Activated CD4-positive, alpha-beta T cell treated with anti-CD3 and anti-CD28 coated beads for 36 hours (primary cell): Measurements from ENCODE around the gene REG1A. TPM values are rescaled to one million over a fixed set of nuclear protein-coding genes. Genes with fewer than 3 reads are reported as not detected.

Experiments
- ATAC-seq: fragments of 200-7000 bp; cut with Tn5 transposase; one replicate; pipeline ENCODE4 v1.10.0; 2021; ENCODE audit warnings: mild to moderate bottlenecking, moderate library complexity
- CTCF ChIA-PET: fragments of 350-600 bp; sonication (Branson Sonifier 250); formaldehyde crosslinking; loops from one replicate; lab custom pipeline; 2021; ENCODE audit warnings: antibody characterized with exemption; lab: Charles Lee
- POLR2A ChIA-PET: fragments of 350-600 bp; sonication (Branson Sonifier 250); formaldehyde crosslinking; loops from one replicate; lab custom pipeline; 2021; ENCODE audit warnings: antibody characterized with exemption, inconsistent platforms; lab: Charles Lee
- DNase-seq: peaks from one replicate; pipeline ENCODE4 v3.0.0-alpha.2; 2020
- H3K27ac Mint-ChIP-seq: one replicate; pipeline ENCODE4 v1.8.0; 2021; ENCODE audit warnings: mixed read lengths
- H3K27me3 Mint-ChIP-seq: one replicate; pipeline ENCODE4 v1.8.0; 2021; ENCODE audit warnings: mixed read lengths
- H3K36me3 Mint-ChIP-seq: one replicate; pipeline ENCODE4 v1.8.0; 2021; ENCODE audit warnings: low read depth, mixed read lengths
- H3K4me1 Mint-ChIP-seq: one replicate; pipeline ENCODE4 v1.8.0; 2021; ENCODE audit warnings: mixed read lengths
- H3K4me3 Mint-ChIP-seq: one replicate; pipeline ENCODE4 v1.8.0; 2021; ENCODE audit warnings: mild to moderate bottlenecking, moderate library complexity, mixed read lengths
- H3K9me3 Mint-ChIP-seq: one replicate; pipeline ENCODE4 v1.8.0; 2021; ENCODE audit warnings: low read depth, mixed read lengths
- intact Hi-C, 2 experiments: fragments of 100-400 bp; cut with DNase I in 1 of 2; cut with micrococcal nuclease in 1 of 2; formaldehyde crosslinking; loops; one replicate each; pipeline versions ENCODE4 v1.14.2 to v1.15.1; 2022 to 2024; cut with DNase I, micrococcal nuclease
- total RNA-seq, 2 experiments: library from RNA; stranded (reverse); gene quantifications; one replicate each; pipeline ENCODE4 v1.2.3, GENCODE V29; 2021

Gene REG1A
- total RNA-seq: not detected

DNA sequence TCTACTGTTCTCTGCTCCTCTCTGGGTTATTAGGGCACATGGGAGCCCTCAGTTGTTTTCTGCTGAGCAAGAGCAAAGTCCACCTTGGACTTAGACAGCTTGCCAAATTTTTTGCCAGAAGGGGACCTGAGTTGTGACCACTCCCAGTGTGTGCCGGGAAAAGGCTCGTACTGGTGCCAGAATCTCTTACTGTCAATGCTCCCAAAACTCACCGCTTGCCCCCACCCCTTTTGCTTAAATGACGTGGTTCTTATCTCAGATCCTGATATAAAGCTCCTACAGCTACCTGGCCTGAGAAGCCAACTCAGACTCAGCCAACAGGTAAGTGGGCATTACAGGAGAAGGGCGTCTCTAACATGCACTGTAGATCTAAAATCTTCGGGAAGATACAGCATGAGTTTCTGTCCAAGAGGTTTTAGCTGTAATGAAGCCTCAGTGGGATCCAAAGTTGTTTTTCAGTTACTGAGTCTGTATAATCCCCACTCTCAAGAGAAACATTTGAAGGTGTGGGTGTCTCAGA is at the start of gene REG1A:
REG1A (plus strand) TSS at position 295 of the 520 bp plus-strand sequence. CDS start 374 bp downstream, outside the sequence.
- peaks cover 5% of the 10 kb centered on the region for H3K9me3 Mint-ChIP-seq
- H3K4me1 Mint-ChIP-seq: no peaks in the 10 kb centered on the region
- no peaks in the 10 kb centered on the region for H3K27me3 Mint-ChIP-seq
- ChIA-PET POLR2A (no interaction called here), CTCF (no interaction called here)
- H3K36me3 Mint-ChIP-seq: no peaks in the 10 kb centered on the region
- no peak within 1 kb of the TSS for H3K27ac Mint-ChIP-seq
- H3K4me3 Mint-ChIP-seq: no peak within 1 kb of the TSS
- DNase-seq (no peak), ATAC-seq (no peak)
- intact Hi-C loops: no loop called here

- Mint-ChIP-seq H3K4me3 (no peak overlapping the region), H3K27me3 (no peaks in the 10 kb centered on the region), H3K4me1 (no peaks in the 10 kb centered on the region), H3K36me3 (no peaks in the 10 kb centered on the region), H3K9me3 (peaks cover 14% of the 10 kb centered on the region), H3K27ac (no peak overlapping the region)
- ChIA-PET CTCF (no interaction called here), POLR2A (no interaction called here)
- DNase-seq: no peak
- intact Hi-C loops: no loop called here
- ATAC-seq: no peak
Measured at GRCh38 chr2:79071078-79071477, 49.2 kb upstream of the REG1A start.

- H3K9me3 Mint-ChIP-seq: peaks cover 16% of the 10 kb centered on the region
- no peaks in the 10 kb centered on the region for H3K36me3 Mint-ChIP-seq
- no peaks in the 10 kb centered on the region for H3K4me1 Mint-ChIP-seq
- intact Hi-C loops: no loop called here
- ATAC-seq: no peak
- DNase-seq: no peak
- H3K27ac Mint-ChIP-seq: no peak overlapping the region
- H3K4me3 Mint-ChIP-seq: no peak overlapping the region
- H3K27me3 Mint-ChIP-seq: no peaks in the 10 kb centered on the region
- ChIA-PET CTCF (no interaction called here), POLR2A (no interaction called here)
Measured at GRCh38 chr2:79082987-79083386, 37.3 kb upstream of the REG1A start.

GRCh38 chr2:79083597-79084251 is 36.6 kb upstream of the REG1A start:
- ChIA-PET POLR2A (no interaction called here), CTCF (no interaction called here)
- no peaks in the 10 kb centered on the region for H3K4me1 Mint-ChIP-seq
- intact Hi-C loops: no loop called here
- ATAC-seq (no peak), DNase-seq (no peak)
- H3K9me3 Mint-ChIP-seq: peaks cover 16% of the 10 kb centered on the region
- H3K4me3 Mint-ChIP-seq: no peak overlapping the region
- no peaks in the 10 kb centered on the region for H3K27me3 Mint-ChIP-seq
- H3K36me3 Mint-ChIP-seq: no peaks in the 10 kb centered on the region
- no peak overlapping the region for H3K27ac Mint-ChIP-seq

- DNase-seq (no peak), ATAC-seq (no peak)
- ChIA-PET CTCF (no interaction called here), POLR2A (no interaction called here)
- intact Hi-C loops: no loop called here
- peaks cover 14% of the 10 kb centered on the region for H3K9me3 Mint-ChIP-seq
- H3K27me3 Mint-ChIP-seq: no peaks in the 10 kb centered on the region
- no peak overlapping the region for H3K27ac Mint-ChIP-seq
- no peaks in the 10 kb centered on the region for H3K4me1 Mint-ChIP-seq
- H3K4me3 Mint-ChIP-seq: no peak overlapping the region
- no peaks in the 10 kb centered on the region for H3K36me3 Mint-ChIP-seq
Measured at GRCh38 chr2:79084495-79085135, 35.7 kb upstream of the REG1A start.

DNA sequence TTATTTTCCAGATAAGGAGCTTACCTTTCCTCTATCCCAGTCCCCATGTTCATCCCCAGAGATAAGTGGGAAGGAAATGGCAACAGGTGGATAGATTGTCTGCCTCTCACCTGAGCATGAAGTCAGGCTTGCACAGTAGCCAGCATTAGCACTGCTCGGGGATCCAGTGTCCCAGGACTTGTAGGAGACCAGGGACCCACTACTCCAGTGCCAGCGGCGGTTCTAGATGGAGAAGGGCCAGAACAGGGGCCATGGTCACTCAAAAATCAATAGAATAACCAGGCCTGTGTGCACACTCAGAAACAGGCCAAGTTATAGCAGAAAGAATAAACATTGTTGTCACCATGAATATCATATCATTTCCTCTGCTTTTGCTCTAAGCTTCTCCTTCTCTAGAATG is 34.9 kb upstream of the REG1A start:
- ATAC-seq (no peak), DNase-seq (no peak)
- H3K36me3 Mint-ChIP-seq: no peaks in the 10 kb centered on the region
- H3K4me1 Mint-ChIP-seq: no peaks in the 10 kb centered on the region
- POLR2A ChIA-PET: no interaction called here
- H3K27me3 Mint-ChIP-seq: no peaks in the 10 kb centered on the region
- peaks cover 14% of the 10 kb centered on the region for H3K9me3 Mint-ChIP-seq
- intact Hi-C loops: no loop called here
- CTCF ChIA-PET: no interaction called here
- no peak overlapping the region for H3K27ac Mint-ChIP-seq
- H3K4me3 Mint-ChIP-seq: no peak overlapping the region

DNA sequence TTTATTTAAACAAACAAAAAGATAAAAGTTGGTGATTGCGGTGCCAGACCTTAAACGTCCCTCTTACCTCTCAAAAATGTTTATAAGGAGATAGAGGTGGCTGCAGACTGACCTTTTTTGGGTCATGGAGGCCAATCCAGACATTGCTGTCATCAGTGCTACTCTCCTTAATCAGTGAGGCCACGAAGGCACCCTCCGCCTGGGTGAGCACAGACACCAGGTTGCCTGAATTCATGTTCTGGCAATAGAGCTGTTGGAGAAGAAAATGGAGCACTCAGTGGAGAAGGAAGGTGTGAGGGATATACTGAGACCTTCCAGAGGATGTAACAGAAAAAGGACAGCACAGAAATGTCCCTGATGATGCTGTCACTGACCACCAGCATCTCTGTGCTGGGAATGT is 34.0 kb upstream of the REG1A start:
- no peak overlapping the region for H3K27ac Mint-ChIP-seq
- no peak for DNase-seq
- H3K4me3 Mint-ChIP-seq: no peak overlapping the region
- intact Hi-C loops: no loop called here
- no peaks in the 10 kb centered on the region for H3K36me3 Mint-ChIP-seq
- CTCF ChIA-PET: no interaction called here
- H3K9me3 Mint-ChIP-seq: peaks cover 7% of the 10 kb centered on the region
- ATAC-seq: no peak
- no peaks in the 10 kb centered on the region for H3K4me1 Mint-ChIP-seq
- POLR2A ChIA-PET: no interaction called here
- no peaks in the 10 kb centered on the region for H3K27me3 Mint-ChIP-seq

- ChIA-PET POLR2A (no interaction called here), CTCF (no interaction called here)
- Mint-ChIP-seq H3K27me3 (no peaks in the 10 kb centered on the region), H3K4me3 (no peak within 1 kb of the TSS), H3K27ac (no peak within 1 kb of the TSS), H3K4me1 (no peaks in the 10 kb centered on the region), H3K9me3 (no peaks in the 10 kb centered on the region), H3K36me3 (no peaks in the 10 kb centered on the region)
- ATAC-seq: no peak
- intact Hi-C loops: no loop called here
- DNase-seq: no peak
Measured at GRCh38 chr2:79087785-79088364, 32.4 kb upstream of the REG1A start, which contains the start of gene REG1B. REG1B (minus strand) TSS chr2:79087993; CDS start chr2:79087612, 381 bp downstream.

DNA sequence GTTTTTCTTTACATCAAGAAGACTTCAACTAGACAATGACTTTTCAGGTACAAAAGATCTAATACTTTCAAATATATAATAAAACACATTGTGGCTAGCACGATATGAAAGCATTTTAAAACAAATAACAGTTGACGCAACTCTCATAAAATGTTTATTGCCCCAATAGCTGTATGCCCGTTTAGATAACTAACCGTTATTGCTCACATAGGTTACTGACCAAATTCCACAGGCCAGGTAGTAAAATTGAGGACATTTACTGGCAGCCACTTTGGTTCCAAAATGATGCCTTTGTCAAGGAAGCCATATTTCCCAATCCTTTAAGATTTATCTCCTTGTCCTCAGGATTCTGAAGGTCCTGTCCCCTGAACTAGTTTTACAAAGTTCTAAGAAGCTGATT is 29.6 kb upstream of the REG1A start:
- DNase-seq (no peak), ATAC-seq (no peak)
- Mint-ChIP-seq H3K4me3 (no peak overlapping the region), H3K27me3 (no peaks in the 10 kb centered on the region), H3K9me3 (no peaks in the 10 kb centered on the region), H3K36me3 (no peaks in the 10 kb centered on the region), H3K4me1 (no peaks in the 10 kb centered on the region), H3K27ac (no peak overlapping the region)
- intact Hi-C loops: no loop called here
- ChIA-PET POLR2A (no interaction called here), CTCF (no interaction called here)

DNA sequence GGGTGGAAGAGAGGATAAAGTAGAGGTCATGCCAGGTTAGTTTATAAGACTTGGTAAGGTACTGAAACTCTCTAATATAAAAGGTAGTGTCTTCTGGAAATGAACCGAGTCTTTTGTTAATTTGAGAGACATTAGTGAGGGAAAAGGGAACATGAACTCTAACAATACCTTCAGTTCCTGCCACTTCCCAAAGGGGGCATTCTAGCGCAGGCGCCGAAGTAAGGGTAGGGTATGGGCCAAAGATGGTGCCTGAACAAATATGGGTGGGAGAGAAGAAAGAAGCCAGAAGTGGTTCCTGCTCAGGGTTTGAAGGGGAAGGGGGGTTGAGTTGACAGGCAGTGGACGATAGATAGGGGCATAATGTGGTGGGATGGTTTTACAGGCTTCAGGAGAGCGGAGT is 22.4 kb upstream of the REG1A start:
- no peak overlapping the region for H3K27ac Mint-ChIP-seq
- no peaks in the 10 kb centered on the region for H3K36me3 Mint-ChIP-seq
- CTCF ChIA-PET: no interaction called here
- H3K4me1 Mint-ChIP-seq: no peaks in the 10 kb centered on the region
- ATAC-seq: no peak
- POLR2A ChIA-PET: no interaction called here
- no peaks in the 10 kb centered on the region for H3K27me3 Mint-ChIP-seq
- no peak overlapping the region for H3K4me3 Mint-ChIP-seq
- intact Hi-C loops: no loop called here
- H3K9me3 Mint-ChIP-seq: peaks cover 10% of the 10 kb centered on the region
- DNase-seq: no peak

DNA sequence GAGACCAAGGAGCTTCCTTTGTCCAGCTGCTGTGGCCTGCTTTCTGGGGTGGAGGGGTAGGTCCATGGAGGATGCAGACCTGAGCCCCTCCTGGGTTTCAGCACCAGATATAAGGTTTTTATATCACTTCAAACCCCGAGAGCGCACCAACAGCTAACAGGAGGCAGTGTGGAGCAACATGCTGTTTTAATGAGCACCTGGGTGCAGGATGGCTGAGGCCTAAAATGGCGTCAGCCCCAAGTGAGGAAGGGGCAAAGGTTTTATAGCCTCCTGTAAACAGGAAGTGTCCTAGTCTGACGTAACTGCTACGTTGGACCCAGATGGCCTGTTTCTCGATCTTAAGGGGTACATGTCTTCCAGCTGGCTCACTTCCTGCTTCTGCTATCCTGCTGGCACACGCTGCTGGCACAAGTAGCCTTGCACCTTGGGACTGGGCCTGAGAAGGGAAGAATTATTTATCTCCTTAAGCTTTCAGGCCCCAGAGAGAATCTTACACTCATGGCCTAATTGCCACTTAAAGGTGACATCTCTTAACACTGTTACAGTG is 21.1 kb upstream of the REG1A start:
- DNase-seq: no peak
- H3K36me3 Mint-ChIP-seq: no peaks in the 10 kb centered on the region
- H3K27ac Mint-ChIP-seq: no peak overlapping the region
- ATAC-seq: no peak
- POLR2A ChIA-PET: no interaction called here
- H3K4me1 Mint-ChIP-seq: no peaks in the 10 kb centered on the region
- intact Hi-C loops: no loop called here
- H3K27me3 Mint-ChIP-seq: no peaks in the 10 kb centered on the region
- H3K9me3 Mint-ChIP-seq: peaks cover 10% of the 10 kb centered on the region
- no peak overlapping the region for H3K4me3 Mint-ChIP-seq
- CTCF ChIA-PET: no interaction called here

DNA sequence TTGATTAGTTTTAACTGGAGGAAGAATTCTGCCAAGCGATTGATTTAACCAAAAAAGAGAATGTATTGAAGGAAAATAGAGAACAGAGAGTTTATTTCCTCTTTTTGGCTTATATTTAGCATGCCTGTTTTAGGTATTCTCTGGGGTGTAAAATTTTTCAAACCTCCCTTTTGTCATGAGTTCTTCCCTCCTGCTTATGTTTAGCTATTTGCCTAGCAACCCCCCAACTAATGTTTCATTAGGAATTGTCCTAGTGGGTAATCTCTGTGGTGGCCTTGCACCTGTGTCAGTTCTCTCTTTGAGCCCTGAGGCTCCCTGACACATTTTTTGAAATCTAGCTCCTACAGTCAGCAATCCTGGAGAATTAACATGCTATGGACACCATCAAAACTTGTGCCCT is 20.0 kb upstream of the REG1A start:
- no peaks in the 10 kb centered on the region for H3K4me1 Mint-ChIP-seq
- intact Hi-C loops: no loop called here
- H3K36me3 Mint-ChIP-seq: no peaks in the 10 kb centered on the region
- ATAC-seq (no peak), DNase-seq (no peak)
- POLR2A ChIA-PET: no interaction called here
- no peak overlapping the region for H3K27ac Mint-ChIP-seq
- CTCF ChIA-PET: no interaction called here
- no peaks in the 10 kb centered on the region for H3K27me3 Mint-ChIP-seq
- peaks cover 12% of the 10 kb centered on the region for H3K9me3 Mint-ChIP-seq
- no peak overlapping the region for H3K4me3 Mint-ChIP-seq
